GM18867 (cell line): Measurements from ENCODE around the gene VSTM5.
"Not testable (repeated sequence)": the region's sequence is repeated elsewhere in the genome, so short reads cannot be mapped to it uniquely, and the experiment has no call there.

Experiments used
- ATAC-seq: cut with Tn5 transposase; IDR thresholded peaks from one replicate; pipeline ENCODE4 v1.9.1; 2021; ENCODE audit warnings: mild to moderate bottlenecking, moderate library complexity; ENCODE audit not compliant: unreplicated experiment

Gene VSTM5

GRCh38 chr11:93801366-93801765, 49.1 kb downstream of the VSTM5 start:
- no peak for ATAC-seq

- no peak for ATAC-seq
These were observed 53.8 kb downstream of the VSTM5 start for GRCh38 chr11:93796441-93797231.

GRCh38 chr11:93791493-93791892, 58.9 kb downstream of the VSTM5 start:
- ATAC-seq = no peak

GRCh38 chr11:93784935-93785360, 65.5 kb downstream of the VSTM5 start:
- peak; percentile 45 for ATAC-seq

- peak; percentile 96 for ATAC-seq
These were observed 66.1 kb downstream of the VSTM5 start, which contains the start of gene MED17 for GRCh38 chr11:93784145-93784934. MED17 (plus strand) TSS chr11:93784282; CDS start chr11:93784514, 232 bp downstream.

- peak; percentile 47 for ATAC-seq
These were observed 66.7 kb downstream of the VSTM5 start for GRCh38 chr11:93783765-93784144.

- ATAC-seq = no peak
These were observed 67.1 kb downstream of the VSTM5 start for GRCh38 chr11:93783362-93783761.

GRCh38 chr11:93775289-93775688, 75.1 kb downstream of the VSTM5 start:
- no peak for ATAC-seq

- ATAC-seq = not testable (repeated sequence)
These were observed 75.9 kb downstream of the VSTM5 start for GRCh38 chr11:93774560-93774959.

GRCh38 chr11:93773601-93774200, 76.7 kb downstream of the VSTM5 start:
- ATAC-seq = no peak

GRCh38 chr11:93773045-93773477, 77.4 kb downstream of the VSTM5 start:
- ATAC-seq = no peak

- ATAC-seq = no peak
These were observed 78.3 kb downstream of the VSTM5 start for GRCh38 chr11:93772123-93772522.

GRCh38 chr11:93770160-93770559, 80.3 kb downstream of the VSTM5 start:
- no peak for ATAC-seq
